LNCAP (cell line): ENCODE data around the gene C16orf95.

Experiments used
- TF ChIP-seq, protein P1 (sequence below): fragments of 450-650 bp; IDR thresholded peaks from 2 replicates; pipeline ENCODE4 v1.5.1; 2017; ENCODE audit warnings: mild to moderate bottlenecking

Gene C16orf95

DNA sequence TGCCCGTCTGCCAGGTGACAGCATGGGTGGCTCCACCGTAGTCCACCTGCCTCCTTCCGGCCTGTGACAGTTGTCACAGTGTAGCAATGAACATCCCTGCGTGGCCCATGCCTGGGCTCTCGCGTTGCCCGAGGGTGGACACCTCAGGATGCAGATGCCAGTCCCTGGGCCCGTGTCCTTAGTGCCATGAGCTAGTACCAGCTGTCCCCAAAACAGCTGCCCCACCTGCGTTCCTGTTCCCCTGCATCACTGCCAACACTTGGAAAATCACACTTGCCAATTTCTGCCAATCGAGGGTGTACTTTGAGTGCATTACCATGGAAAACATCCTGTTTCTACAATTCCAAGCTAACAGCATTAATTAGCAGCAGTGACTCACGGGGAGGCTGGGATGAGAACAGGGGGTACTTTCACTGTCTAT, 9.0 kb upstream of the C16orf95 start:
- TF ChIP-seq, protein P1, sequence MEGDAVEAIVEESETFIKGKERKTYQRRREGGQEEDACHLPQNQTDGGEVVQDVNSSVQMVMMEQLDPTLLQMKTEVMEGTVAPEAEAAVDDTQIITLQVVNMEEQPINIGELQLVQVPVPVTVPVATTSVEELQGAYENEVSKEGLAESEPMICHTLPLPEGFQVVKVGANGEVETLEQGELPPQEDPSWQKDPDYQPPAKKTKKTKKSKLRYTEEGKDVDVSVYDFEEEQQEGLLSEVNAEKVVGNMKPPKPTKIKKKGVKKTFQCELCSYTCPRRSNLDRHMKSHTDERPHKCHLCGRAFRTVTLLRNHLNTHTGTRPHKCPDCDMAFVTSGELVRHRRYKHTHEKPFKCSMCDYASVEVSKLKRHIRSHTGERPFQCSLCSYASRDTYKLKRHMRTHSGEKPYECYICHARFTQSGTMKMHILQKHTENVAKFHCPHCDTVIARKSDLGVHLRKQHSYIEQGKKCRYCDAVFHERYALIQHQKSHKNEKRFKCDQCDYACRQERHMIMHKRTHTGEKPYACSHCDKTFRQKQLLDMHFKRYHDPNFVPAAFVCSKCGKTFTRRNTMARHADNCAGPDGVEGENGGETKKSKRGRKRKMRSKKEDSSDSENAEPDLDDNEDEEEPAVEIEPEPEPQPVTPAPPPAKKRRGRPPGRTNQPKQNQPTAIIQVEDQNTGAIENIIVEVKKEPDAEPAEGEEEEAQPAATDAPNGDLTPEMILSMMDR: no peak

DNA sequence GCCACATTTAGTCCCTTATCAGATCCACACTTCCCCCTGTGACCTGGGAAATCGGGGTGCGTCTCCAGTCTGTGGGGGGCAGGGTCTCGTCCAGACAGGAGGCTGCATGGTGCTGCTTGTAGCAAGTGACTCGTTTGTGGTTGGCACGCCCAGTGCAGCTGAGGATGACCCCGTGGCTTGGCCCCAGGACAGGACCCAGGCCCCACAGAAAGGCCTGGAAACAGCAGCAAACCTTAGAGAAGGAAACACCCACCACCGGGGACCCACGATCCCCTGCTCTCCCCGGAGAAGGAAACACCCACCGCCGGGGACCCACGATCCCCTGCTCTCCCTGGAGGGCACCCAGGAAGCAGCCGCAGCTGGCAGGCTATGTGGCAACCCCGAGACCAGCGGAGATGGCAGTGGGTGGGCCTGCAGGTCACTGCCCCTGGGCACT, 8.2 kb upstream of the C16orf95 start:
- TF ChIP-seq, protein P1: no peak

DNA sequence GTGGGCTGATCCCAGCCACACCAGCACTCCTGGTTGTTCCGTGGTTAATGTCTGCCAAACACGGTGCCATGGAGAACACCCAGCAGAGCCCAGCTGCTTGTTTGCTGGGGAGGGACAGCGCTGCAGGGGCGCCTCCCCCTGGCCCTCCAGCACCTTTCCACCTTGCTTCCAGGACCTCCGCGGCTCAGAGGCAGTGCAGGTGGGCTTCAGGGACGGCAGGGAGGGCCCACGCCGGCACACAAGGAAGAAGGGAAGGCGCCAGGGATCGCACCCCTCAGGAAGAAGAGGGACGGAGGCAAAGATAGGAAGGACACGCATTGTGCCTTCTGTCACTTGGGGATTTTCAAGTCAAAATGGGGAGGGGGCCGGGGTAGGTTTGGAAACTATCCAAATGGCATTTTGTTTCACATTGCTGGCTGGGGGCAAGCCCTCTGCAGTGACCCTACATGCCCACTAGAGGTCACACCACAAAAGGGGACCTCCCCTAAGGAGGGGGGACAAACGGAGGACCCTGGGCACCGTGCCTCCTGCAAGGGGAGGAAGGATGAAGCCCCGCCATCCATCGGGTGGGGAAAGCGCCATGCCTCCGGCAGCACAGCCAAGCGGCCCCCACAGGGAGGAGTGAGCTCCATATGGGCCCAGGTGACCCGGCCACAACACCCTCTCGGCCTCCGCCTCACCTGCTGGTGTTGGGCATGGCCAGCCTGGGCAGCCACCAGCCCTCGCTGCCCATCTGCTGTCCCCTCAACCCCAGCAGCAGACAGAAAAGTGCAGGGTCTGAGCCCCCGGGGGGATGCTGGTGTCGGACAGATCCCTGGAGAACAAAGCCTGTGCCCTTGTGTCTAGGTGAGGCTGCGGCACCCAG, 7.5 kb upstream of the C16orf95 start:
- TF ChIP-seq, protein P1: peak; percentile 91

DNA sequence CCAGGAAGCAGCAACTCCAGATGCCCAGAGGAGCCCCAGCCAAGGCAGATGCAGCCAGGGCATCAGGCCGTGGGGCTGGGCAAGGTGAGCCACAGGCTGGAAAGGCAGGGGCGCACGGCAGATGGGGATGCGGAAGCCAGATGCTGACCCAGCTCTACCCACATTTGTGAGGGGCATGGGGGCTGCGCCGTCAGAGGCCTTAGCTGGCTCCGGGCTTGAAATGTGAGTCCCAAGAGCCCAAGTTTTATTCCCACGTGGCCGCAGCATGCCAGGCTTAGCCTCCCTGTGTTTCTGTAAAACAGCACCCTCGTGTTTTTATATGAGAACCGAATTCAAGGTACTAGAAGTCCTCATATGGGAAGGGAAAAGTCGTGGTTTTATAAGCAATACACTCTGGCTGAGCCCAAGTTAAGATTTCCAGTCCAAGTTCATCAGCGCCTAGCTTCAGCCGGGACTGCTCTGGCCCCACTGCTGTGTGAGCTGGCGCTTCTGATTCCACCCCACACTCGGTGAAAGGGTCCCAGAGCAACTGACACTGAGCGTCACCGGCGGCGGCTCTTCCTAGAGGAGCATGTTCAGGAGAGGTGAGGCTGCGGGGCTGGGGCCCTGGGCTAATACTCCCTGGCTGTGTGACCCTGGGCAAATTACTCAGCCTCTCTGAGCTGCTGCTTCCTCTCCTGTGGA, 6.7 kb upstream of the C16orf95 start:
- TF ChIP-seq, protein P1: no peak

DNA sequence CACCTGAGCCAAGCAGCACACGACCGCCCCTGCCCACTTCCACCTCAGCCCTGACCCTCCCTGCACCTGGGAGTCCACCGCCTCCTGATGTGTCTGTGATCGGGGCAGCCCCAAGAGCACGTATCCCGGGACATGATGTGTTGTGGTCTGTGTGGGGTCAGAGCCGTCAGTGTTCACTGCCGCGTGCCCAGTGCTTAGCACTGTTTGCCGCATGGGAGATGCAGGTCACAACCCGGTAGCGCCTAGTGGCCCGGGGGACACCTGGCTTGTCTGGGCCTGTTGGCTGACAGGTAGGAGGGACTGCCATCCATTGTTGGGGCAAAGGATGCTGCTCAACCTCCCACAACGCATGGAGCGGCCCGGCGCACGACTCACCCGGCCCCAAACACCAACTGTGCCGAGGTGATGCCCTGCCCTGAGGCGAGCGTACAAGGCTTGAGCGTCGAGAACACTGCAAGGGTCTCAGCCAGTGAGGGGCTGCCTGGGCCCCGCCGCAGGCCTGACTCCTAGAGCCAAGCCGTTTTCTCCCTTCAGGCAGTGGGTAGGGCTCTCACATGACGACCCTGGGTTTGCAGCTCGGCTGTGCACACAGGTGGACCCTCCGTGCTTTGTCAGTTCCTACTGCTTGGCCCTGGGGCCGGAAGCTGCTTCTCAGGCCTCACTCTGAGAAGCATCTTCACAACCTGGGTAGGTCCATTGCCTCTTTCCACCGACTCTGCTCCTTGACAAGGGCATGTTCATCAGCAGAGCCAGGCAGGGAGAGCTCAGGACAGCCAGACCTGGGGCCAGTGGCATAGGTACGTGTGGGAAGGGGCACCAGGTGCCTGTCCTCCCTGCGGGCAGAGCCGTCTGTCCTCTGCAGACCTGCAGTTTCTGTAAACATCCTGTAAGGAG, 5.9 kb upstream of the C16orf95 start:
- TF ChIP-seq, protein P1: no peak

DNA sequence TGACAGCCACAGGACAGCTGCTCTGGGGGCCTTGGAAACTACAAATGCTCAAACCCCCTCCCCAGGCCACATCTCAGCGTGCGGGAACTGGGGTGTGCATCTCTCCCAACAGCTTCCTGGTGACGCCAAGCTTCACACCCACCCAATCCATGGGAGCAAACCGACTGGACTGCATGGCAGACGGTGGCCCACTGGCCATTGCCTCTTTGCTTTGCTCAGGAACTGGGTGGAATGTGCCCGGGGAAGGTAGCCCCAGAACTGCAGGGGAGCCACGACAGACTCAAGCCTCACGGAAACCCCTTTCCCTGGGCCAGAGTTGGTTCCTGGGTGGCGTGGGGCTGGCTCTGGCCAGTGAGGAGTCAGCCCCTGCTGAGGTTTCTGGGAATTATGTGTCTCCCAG, 5.2 kb upstream of the C16orf95 start:
- TF ChIP-seq, protein P1: no peak
